Muscle layer of duodenum (tissue), 2 donors: ENCODE results near the gene MOCS1.

ENCODE experiments used
- H3K27ac ChIP-seq: one replicate; pipeline ENCODE4 v1.7.0; 2013; ENCODE audit warnings: mild to moderate bottlenecking, low read length
- H3K27me3 ChIP-seq: one replicate; pipeline ENCODE4 v1.7.0; 2013; ENCODE audit warnings: low read depth, mild to moderate bottlenecking, control low read depth, low read length
- H3K36me3 ChIP-seq, 2 donors: one replicate each; pipeline ENCODE4 v1.7.0; 2013; ENCODE audit warnings: low read length in 2 of 2, control low read depth in 1 of 2, mild to moderate bottlenecking in 1 of 2; ENCODE audit not compliant: insufficient read depth in 2 of 2, control insufficient read depth in 1 of 2
- H3K4me1 ChIP-seq, 2 donors: one replicate each; pipeline ENCODE4 v1.7.0; 2013; ENCODE audit warnings: low read length in 2 of 2, mild to moderate bottlenecking in 2 of 2, control low read depth in 1 of 2, moderate library complexity in 1 of 2; ENCODE audit not compliant: insufficient read depth in 2 of 2, control insufficient read depth in 1 of 2
- H3K4me3 ChIP-seq, 2 donors: one replicate each; pipeline ENCODE4 v1.7.0; 2013; ENCODE audit warnings: low read length in 2 of 2, low read depth in 1 of 2, mild to moderate bottlenecking in 1 of 2
- H3K9me3 ChIP-seq, 2 donors: one replicate each; pipeline ENCODE4 v1.7.0; 2013; ENCODE audit warnings: low read length in 2 of 2, control low read depth in 1 of 2, mild to moderate bottlenecking in 1 of 2; ENCODE audit not compliant: control insufficient read depth in 1 of 2
- donor health status: healthy.

MOCS1 gene

DNA sequence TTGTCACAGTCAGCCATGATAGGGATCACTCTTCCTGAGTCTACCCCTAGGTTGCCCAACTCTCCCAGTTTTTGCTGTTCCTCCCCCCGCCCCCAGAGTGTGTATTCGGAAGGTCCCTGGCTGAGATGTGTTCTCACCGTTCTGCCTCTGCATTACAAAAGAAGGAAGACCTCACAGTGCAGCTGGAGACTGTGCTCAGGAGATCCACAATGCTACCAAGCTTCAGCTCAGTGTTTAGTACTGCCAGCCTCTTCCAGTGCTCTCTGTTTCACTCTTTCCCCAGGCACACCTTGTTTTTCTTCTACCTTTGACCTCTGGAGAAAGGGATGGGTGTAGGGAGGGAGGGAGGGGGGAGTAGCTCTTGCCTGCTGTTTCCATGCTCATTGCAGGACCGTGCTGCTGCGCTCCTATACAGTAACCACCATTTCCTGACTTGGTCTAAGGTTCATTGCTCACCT, 13.4 kb upstream of the MOCS1 start:
- peaks cover 0 to 4% of the 10 kb centered on the region in 2 donors for H3K4me1 ChIP-seq
- no peaks in the 10 kb centered on the region for H3K27me3 ChIP-seq
- no peaks in the 10 kb centered on the region for H3K9me3 ChIP-seq
- H3K4me3 ChIP-seq: no peak overlapping the region
- no peak overlapping the region for H3K27ac ChIP-seq
- H3K36me3 ChIP-seq: no peaks in the 10 kb centered on the region

DNA sequence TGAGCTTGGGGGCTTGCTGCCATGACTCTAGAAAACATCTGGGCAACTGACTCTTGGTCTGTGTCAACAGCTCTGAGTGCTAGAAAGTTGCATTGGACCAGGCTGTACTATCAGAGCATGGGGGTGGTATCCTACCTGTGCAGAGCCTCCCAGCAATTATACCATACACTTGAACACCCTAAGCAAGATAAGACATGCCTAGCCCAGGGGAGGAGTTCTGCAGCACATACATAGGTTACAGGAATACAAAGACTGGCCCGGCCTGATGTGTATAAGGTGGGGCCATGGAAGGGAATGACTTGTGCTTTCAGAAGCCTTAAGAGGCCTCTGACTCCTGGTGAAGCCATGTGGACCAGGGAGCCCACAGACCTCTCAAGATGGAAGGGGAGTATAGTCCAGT, 11.4 kb upstream of the MOCS1 start:
- Histone ChIP-seq H3K27me3 (no peaks in the 10 kb centered on the region), H3K9me3 (no peaks in the 10 kb centered on the region), H3K36me3 (no peaks in the 10 kb centered on the region), H3K4me1 (peaks cover 0 to 4% of the 10 kb centered on the region in 2 donors), H3K27ac (peak overlapping the region; percentile 13), H3K4me3 (no peak overlapping the region)

DNA sequence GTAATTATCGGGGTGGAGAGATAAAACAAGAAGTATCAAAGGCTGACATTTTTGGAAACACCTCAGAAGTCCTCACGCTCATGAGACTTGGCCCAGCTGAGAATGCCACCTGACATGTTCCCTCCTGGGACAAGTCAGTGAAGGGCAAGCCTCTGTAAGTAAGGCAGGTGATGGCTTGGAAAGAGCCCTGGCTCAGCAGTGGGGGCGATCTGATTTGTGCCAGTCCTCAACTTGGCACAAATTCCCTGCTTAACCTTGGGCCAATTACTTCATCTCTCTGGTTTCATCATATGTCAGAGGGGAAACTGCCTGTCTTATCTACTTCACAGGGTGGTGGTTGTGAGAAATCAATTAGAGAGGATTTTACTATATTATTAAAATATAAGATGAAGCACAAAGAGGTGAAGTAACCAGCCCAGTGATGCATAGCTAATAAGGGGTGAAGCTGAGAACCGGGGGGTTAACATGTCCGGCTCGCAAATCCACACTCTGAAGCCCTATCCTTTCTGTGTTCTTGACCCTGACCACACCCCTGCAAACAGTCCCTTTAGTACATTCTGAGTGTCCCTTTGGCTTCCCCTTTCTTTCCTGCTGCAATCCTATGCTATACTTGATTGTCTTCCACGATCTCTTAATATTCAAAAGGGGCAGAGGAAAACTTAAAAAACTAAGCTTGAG, 8.8 kb upstream of the MOCS1 start:
- Histone ChIP-seq H3K27ac (no peak overlapping the region), H3K4me1 (peaks cover 0 to 4% of the 10 kb centered on the region in 2 donors)

DNA sequence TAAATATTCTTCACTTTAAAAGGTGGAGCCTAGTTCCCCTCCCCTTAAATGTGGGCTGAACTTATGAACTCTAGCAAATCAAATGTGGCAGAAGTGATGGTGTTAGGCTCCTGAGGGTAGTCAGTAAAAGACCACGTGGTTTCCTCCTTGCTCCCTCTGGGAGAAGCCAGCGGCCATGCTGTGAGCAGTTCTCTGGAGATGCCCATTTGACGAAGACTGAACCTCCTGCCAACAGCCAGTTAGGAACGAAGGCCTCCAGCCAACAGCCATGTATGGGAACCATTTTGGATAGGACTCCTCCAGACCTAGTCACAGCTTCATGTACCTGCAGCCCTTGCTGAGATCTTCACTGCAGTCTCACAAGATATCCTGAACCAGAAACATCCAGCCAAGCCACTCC, 7.6 kb upstream of the MOCS1 start:
- no peak overlapping the region for H3K4me3 ChIP-seq
- H3K4me1 ChIP-seq: peaks cover 0 to 4% of the 10 kb centered on the region in 2 donors
- no peaks in the 10 kb centered on the region for H3K9me3 ChIP-seq
- no peak overlapping the region for H3K27ac ChIP-seq
- H3K36me3 ChIP-seq: no peaks in the 10 kb centered on the region
- H3K27me3 ChIP-seq: no peaks in the 10 kb centered on the region

More for the DNA sequence above, 8.8 kb upstream of the MOCS1 start:
- no peaks in the 10 kb centered on the region for H3K9me3 ChIP-seq
- H3K4me3 ChIP-seq: no peak overlapping the region
- no peaks in the 10 kb centered on the region for H3K27me3 ChIP-seq
- H3K36me3 ChIP-seq: no peaks in the 10 kb centered on the region

DNA sequence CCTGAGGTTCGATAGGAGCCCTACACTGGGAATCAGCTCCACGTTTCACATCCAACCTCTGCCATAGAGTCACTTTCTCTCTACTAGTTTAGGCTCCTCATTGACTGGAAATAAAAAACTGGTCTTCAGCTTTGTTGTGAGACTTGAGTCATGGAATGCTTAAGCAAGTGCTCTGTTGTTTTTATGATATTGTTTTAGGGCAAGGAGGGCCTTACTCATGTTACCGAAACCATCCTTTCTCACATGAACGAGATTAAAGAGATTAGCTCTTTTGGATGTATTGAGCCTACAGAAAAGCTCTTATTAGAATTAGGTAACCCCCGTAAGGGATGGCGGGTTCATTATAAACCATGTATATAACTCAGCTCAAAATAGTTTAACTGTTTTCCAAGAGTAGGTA, 6.9 kb upstream of the MOCS1 start:
- no peaks in the 10 kb centered on the region for H3K4me1 ChIP-seq
- H3K36me3 ChIP-seq: no peaks in the 10 kb centered on the region
- no peaks in the 10 kb centered on the region for H3K9me3 ChIP-seq
- H3K27me3 ChIP-seq: no peaks in the 10 kb centered on the region
- H3K27ac ChIP-seq: no peak overlapping the region
- no peak overlapping the region for H3K4me3 ChIP-seq

DNA sequence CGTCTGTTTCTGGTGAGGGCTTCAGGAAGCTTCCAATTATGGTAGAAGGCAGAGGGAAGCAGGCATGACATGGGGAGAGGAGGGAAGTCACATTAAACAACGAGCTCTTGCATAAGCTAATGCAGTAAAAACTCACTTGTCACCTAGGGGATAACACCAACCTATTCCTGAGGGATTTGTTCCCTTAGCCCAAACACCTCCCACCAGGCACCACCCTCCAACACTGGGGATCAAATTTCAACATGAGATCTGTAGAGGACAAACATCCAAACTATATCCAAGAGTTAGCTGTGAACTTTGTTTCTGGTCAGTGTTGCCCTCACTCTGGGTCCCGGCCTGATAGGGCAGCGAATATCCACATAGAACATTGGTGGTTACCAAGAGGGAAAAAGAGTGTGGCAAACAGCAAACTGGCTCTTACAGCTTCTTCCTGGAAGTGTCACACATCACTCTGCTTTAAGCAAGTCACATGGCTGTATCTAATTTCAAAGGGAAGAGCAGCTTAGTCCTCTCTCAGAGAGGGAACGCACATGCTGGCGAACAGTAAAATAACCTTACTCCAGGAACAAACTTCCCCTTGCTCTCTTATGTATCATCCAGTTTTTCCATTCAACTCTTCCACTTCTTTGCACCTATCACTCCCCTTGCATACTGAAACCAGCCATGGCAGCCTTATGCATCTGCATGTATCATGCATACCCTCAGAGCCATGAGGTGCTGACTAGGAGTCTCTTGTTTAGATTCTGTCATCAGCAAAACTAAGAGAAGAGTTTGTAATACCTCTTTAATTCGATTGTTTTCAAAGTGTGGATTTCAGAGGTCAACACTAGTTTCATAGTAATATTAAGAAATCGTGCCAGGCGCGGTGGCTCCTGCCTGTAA, 4.8 kb upstream of the MOCS1 start:
- H3K4me1 ChIP-seq: peaks cover 0 to 8% of the 10 kb centered on the region in 2 donors
- H3K9me3 ChIP-seq: no peaks in the 10 kb centered on the region
- H3K27ac ChIP-seq: no peak overlapping the region
- H3K4me3 ChIP-seq: no peak overlapping the region
- no peaks in the 10 kb centered on the region for H3K36me3 ChIP-seq
- H3K27me3 ChIP-seq: no peaks in the 10 kb centered on the region

DNA sequence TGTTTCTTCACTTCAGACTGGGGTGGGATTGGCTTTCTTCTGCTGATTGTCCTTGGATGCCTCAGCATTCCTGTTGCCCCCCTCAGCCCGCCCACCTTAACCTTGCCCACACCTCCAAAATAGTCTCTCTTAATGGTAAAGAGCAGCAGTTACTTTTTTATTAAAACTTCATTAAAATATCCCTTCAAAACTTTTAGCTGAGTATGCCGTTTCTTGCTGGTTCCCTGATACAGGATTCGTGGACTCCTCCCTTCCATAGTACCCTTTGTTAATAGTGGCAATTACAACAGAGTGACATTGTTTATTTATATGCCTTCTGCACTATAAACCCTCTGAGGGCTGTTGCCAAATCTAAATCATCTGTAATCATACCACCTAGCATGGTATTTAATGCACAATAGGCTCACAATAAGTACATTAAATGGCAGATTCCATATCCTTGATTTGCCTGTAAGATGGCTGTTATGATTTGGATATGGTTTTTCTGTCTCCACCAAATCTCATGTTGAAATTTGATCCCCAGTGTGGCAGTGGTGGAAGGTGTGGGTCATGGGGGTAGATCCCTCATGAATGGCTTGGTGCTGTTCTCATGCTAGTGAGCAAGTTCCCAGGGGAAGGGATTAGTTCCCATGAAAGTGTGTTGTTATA, 3.5 kb upstream of the MOCS1 start:
- Histone ChIP-seq H3K27me3 (no peaks in the 10 kb centered on the region), H3K4me3 (no peak overlapping the region), H3K36me3 (no peaks in the 10 kb centered on the region), H3K9me3 (no peaks in the 10 kb centered on the region), H3K4me1 (peaks cover 4 to 8% of the 10 kb centered on the region in 2 donors), H3K27ac (no peak overlapping the region)

DNA sequence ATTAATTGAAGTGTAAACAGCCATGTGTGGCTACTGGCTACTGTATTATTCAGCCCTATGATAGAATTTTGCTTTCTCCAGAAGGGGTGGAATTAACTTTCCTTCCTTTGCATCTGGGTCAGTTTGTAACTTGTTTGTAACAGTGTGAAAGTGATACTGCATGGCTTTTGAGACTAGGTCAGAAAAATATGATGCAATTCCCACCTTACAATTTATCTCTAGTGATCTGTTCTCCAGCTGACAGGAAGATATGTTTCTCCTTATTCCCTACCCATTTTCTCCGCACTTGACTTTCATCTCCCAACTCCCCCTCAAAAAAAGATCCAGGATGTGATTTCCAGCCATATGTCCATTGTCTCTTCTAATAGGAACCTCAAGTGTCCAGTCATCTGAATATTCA, 2.6 kb upstream of the MOCS1 start:
- H3K4me1 ChIP-seq: peaks cover 7 to 15% of the 10 kb centered on the region in 2 donors
- H3K27me3 ChIP-seq: no peaks in the 10 kb centered on the region
- H3K4me3 ChIP-seq: no peak overlapping the region
- no peak overlapping the region for H3K27ac ChIP-seq
- no peaks in the 10 kb centered on the region for H3K9me3 ChIP-seq
- no peaks in the 10 kb centered on the region for H3K36me3 ChIP-seq

DNA sequence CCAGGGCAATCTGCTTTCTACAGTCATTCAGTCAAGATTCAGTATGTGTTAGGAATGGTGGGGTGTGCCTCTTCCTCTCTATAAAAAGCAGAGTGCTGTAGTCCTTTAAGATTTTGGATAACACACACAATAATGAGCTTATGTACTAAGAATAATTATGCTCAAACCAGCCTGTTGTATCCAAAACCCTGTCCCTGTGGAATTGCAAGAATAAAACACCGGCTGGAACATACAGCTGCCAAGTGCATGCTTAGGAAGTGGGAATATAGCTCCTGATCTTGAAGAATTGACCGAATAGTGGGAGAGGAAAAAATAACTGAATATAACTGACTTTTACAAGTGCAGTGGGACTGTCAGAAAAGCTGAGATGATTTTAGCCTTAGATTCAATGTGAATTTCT, 979 bp upstream of the MOCS1 start:
- no peak overlapping the region for H3K27ac ChIP-seq
- no peak overlapping the region for H3K4me3 ChIP-seq
- peaks cover 7 to 15% of the 10 kb centered on the region in 2 donors for H3K4me1 ChIP-seq
- no peaks in the 10 kb centered on the region for H3K27me3 ChIP-seq
- H3K36me3 ChIP-seq: no peaks in the 10 kb centered on the region
- H3K9me3 ChIP-seq: no peaks in the 10 kb centered on the region

DNA sequence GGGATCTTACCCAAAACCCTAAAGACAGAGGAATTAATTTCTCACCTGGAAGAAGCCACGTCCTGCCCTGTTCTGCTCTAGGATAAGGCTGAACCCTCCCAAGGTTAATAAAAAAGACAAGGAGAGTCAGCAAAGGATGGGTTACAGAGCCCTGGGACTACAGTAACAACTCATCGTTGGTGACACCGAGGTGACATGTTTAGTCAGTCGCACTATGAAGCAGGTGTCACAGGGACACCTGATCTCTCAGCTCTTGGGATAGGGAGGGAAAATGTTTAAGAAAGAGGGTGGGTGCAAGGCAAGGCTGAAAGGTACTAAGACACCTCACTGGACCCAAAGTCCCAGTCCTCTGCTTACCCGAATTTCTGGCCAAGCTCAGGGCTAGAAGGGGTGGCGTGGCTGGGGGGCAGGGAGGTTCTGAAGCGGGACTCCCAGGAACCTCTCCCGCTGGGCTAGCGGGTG, 562 bp downstream of the MOCS1 start:
- H3K4me1 ChIP-seq: peaks cover 7 to 15% of the 10 kb centered on the region in 2 donors

DNA sequence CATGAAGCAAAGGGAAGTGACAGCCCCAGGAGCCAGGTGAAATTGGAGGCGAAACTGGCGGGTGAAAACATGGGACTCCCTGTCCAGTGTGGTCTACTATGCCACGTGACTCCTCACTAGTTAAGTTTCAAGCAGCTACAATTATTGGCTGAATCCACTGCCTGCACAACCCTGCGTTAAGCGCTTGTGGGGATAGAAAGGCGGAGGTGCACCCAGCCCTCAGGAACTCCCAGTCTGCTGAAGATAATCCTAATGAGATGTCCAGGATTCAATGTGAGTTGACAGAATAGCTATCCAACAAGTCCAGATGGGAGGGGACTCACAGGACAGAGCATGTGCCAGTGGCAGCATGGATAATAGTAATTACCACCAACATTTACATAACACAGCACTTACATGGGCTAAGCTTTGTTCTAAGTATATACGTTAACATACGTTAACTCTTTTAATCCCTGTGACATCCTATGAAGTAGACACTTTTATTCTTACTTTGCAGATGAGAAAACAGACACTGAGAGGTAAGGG, 1.8 kb downstream of the MOCS1 start:
- Histone ChIP-seq H3K36me3 (no peaks in the 10 kb centered on the region), H3K9me3 (no peaks in the 10 kb centered on the region), H3K27me3 (no peaks in the 10 kb centered on the region), H3K4me3 (peak overlapping the region in 1 of 2 donors; percentile 74), H3K27ac (peak overlapping the region; percentile 43), H3K4me1 (peaks cover 7 to 18% of the 10 kb centered on the region in 2 donors)

More for the DNA sequence above, 562 bp downstream of the MOCS1 start:
- Histone ChIP-seq H3K9me3 (no peaks in the 10 kb centered on the region), H3K4me3 (peak overlapping the region; percentile 74 to 76), H3K36me3 (no peaks in the 10 kb centered on the region), H3K27me3 (no peaks in the 10 kb centered on the region), H3K27ac (peak overlapping the region; percentile 35)
